ENCODE results near the gene ZNF532. TPM values are rescaled to one million over a fixed set of nuclear protein-coding genes. Genes with fewer than 3 reads are reported as not detected.

The ZNF532 gene
- total and polyA plus RNA-seq, 2 of the 13 experiments (the other 11 are each of a cell fraction or from before 2014, with no cell fraction given): not detected

DNA sequence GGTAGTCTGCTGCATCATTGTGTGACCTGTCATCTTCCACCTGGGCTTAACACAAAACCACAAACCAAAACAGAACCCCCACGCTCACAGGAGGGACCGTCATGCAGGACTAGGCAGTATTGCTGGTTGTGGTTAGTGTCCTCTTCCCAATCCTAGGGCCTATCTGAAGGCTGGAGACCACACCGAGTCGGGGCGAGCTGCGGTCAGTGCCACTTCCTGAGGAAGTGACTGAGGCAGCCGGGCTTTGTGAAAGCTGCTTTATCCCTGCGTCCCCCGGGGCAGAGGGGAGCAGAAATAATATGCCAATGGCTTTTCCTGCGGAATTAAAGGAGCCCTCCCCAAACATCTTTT, 22.9 kb downstream of the ZNF532 start:
- CTCF ChIA-PET (ENCODE audit: low intra/inter-chr PET ratio, low total read pairs): no interaction called here
- no peaks in the 10 kb centered on the region for H3K79me2 ChIP-seq (ENCODE audit: insufficient read depth, low read length)

More for the DNA sequence above, 22.9 kb downstream of the ZNF532 start:
- BruUV-seq (replicated peaks): no TSS peak
- POLR2A ChIA-PET: no interaction called here
- ATAC-seq (no peak), DNase-seq (ENCODE audit: low spot score) (no peak), FAIRE-seq (no peak)
- Histone ChIP-seq H3K9me3 (ENCODE audit: low read length) (no peaks in the 10 kb centered on the region), H3K9ac (ENCODE audit: insufficient read depth, low read depth, low read length) (no peak overlapping the region), H3K4me1 (ENCODE audit: insufficient read depth, low read length) (no peaks in the 10 kb centered on the region), H3K27me3 (ENCODE audit: control insufficient read depth in 1 of 2, insufficient read depth in 2 of 2, low read length in 2 of 2) (peaks cover 0 to 4% of the 10 kb centered on the region in 2 experiments; a peak in 1 of 5 replicates), H3K4me2 (ENCODE audit: low read depth, low read length) (no peak overlapping the region), H2AFZ (ENCODE audit: low read length) (no peak overlapping the region), H3K27ac (ENCODE audit: extremely low read length, insufficient read depth, low read length) (no peak overlapping the region), H3K36me3 (replicated peaks in 1 of 2; ENCODE audit: control insufficient read depth in 1 of 2, insufficient read depth in 2 of 2, low read length in 2 of 2) (no peaks in the 10 kb centered on the region), H3K4me3 (replicated peaks in 1 of 3; ENCODE audit: insufficient read depth in 1 of 3, low read depth in 2 of 3, low read length in 3 of 3) (no peak overlapping the region), H4K20me1 (ENCODE audit: insufficient read depth, low read length) (no peaks in the 10 kb centered on the region)
- intact Hi-C loops (cut with micrococcal nuclease; ENCODE audit: unreplicated experiment) (no loop called here), in situ Hi-C loops (cut with HindIII; ENCODE audit: extremely low pct_ligation_motif_present, low pct_unique_long_range_greater_than_20kb) (no loop called here)
- TF ChIP-seq, protein P1, sequence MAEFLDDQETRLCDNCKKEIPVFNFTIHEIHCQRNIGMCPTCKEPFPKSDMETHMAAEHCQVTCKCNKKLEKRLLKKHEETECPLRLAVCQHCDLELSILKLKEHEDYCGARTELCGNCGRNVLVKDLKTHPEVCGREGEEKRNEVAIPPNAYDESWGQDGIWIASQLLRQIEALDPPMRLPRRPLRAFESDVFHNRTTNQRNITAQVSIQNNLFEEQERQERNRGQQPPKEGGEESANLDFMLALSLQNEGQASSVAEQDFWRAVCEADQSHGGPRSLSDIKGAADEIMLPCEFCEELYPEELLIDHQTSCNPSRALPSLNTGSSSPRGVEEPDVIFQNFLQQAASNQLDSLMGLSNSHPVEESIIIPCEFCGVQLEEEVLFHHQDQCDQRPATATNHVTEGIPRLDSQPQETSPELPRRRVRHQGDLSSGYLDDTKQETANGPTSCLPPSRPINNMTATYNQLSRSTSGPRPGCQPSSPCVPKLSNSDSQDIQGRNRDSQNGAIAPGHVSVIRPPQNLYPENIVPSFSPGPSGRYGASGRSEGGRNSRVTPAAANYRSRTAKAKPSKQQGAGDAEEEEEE (CRISPR knock-in tag; IDR thresholded peaks at IDR 0.05; ENCODE audit: borderline replicate concordance): no peak
- TF ChIP-seq CC2D1A (CRISPR knock-in tag; IDR thresholded peaks at IDR 0.05) (no peak), JARID2 (CRISPR knock-in tag; IDR thresholded peaks at IDR 0.05; ENCODE audit: insufficient replicate concordance) (no peak), PATZ1 (CRISPR knock-in tag; IDR thresholded peaks at IDR 0.05) (no peak), NFIB (CRISPR knock-in tag; IDR thresholded peaks at IDR 0.05; ENCODE audit: borderline replicate concordance) (no peak), ZNF33B (CRISPR knock-in tag; IDR thresholded peaks at IDR 0.05) (no peak), HMG20A (CRISPR knock-in tag; IDR thresholded peaks at IDR 0.05; ENCODE audit: borderline replicate concordance) (no peak), RORA (CRISPR knock-in tag; IDR thresholded peaks at IDR 0.05) (no peak), SALL1 (CRISPR knock-in tag; IDR thresholded peaks at IDR 0.05) (no peak), CENPBD1 (CRISPR knock-in tag; IDR thresholded peaks at IDR 0.05; ENCODE audit: borderline replicate concordance, low read depth) (no peak), YEATS4 (CRISPR knock-in tag; IDR thresholded peaks at IDR 0.05; ENCODE audit: borderline replicate concordance) (no peak)
- TF ChIP-seq, protein P2, sequence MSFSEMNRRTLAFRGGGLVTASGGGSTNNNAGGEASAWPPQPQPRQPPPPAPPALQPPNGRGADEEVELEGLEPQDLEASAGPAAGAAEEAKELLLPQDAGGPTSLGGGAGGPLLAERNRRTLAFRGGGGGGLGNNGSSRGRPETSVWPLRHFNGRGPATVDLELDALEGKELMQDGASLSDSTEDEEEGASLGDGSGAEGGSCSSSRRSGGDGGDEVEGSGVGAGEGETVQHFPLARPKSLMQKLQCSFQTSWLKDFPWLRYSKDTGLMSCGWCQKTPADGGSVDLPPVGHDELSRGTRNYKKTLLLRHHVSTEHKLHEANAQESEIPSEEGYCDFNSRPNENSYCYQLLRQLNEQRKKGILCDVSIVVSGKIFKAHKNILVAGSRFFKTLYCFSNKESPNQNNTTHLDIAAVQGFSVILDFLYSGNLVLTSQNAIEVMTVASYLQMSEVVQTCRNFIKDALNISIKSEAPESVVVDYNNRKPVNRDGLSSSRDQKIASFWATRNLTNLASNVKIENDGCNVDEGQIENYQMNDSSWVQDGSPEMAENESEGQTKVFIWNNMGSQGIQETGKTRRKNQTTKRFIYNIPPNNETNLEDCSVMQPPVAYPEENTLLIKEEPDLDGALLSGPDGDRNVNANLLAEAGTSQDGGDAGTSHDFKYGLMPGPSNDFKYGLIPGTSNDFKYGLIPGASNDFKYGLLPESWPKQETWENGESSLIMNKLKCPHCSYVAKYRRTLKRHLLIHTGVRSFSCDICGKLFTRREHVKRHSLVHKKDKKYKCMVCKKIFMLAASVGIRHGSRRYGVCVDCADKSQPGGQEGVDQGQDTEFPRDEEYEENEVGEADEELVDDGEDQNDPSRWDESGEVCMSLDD (CRISPR knock-in tag; IDR thresholded peaks at IDR 0.05; ENCODE audit: borderline replicate concordance): no peak
- 52% methylated on average over 5 of the region's 10 CpGs for WGBS (ENCODE audit: low lambda C conversion rate)
